Uterus (tissue), 4 donors: ENCODE results near the gene GPR55. TPM values are rescaled to one million over a fixed set of nuclear protein-coding genes. Genes with fewer than 3 reads are reported as not detected.

Source experiments
- DNase-seq, 2 donors: peaks; one replicate each; pipeline ENCODE4 v3.0.0-alpha.2; 2019 to 2020
- H3K27ac ChIP-seq, 2 donors: fragments of 200-600 bp; sonication (generic); 1 replicate in 1 of 2; 2 replicates in 1 of 2; pipeline ENCODE4 v1.5.1; 2016 to 2018
- H3K27me3 ChIP-seq, 2 donors: fragments of 200-600 bp; sonication (generic); one replicate each; pipeline ENCODE4 v1.5.1; 2018 to 2019; ENCODE audit warnings: control low read depth in 1 of 2
- H3K36me3 ChIP-seq, 2 donors: fragments of 200-600 bp; sonication (generic); one replicate each; pipeline ENCODE4 v1.5.1; 2019; ENCODE audit warnings: control low read depth in 1 of 2
- H3K4me1 ChIP-seq, 2 donors: fragments of 200-600 bp; sonication (generic); one replicate each; pipeline ENCODE4 v1.5.1; 2018 to 2019; ENCODE audit warnings: control low read depth in 1 of 2
- H3K4me3 ChIP-seq, 2 donors: fragments of 200-600 bp; sonication (generic); 1 replicate in 1 of 2; 2 replicates in 1 of 2; pipeline ENCODE4 v1.5.1; 2018 to 2019; ENCODE audit warnings: mild to moderate bottlenecking in 1 of 2
- H3K9me3 ChIP-seq, 2 donors: fragments of 200-600 bp; sonication (generic); one replicate each; pipeline ENCODE4 v1.5.1; 2019; ENCODE audit warnings: control low read depth in 1 of 2
- CTCF ChIP-seq, 4 experiments: fragments of 200-600 bp in 2 of 4; fragments of 450-650 bp in 2 of 4; sonication (generic) in 2 of 4; IDR thresholded peaks; one replicate each; pipeline ENCODE4 v1.5.1; 2016 to 2019; ENCODE audit warnings: antibody characterized with exemption in 4 of 4, mild to moderate bottlenecking in 2 of 4, moderate library complexity in 1 of 4
- POLR2A ChIP-seq, 2 donors: fragments of 450-650 bp; IDR thresholded peaks; one replicate each; pipeline ENCODE4 v1.6.1; 2016; ENCODE audit warnings: antibody characterized with exemption in 2 of 2, mild to moderate bottlenecking in 1 of 2, moderate library complexity in 1 of 2
- intact Hi-C: fragments of 100-400 bp; cut with DNase I; formaldehyde crosslinking; loops from one replicate; pipeline ENCODE4 v1.15.1; 2023; ENCODE audit warnings: low total_unique reads
- total RNA-seq, 4 donors: library from RNA; depleted of rRNA in 3 of 4; stranded (reverse); fragments of >200 nt in 3 of 4; gene quantifications; one replicate each; pipeline versions ENCODE4 v1.1.0 to v1.2.4, GENCODE V29; 2014 to 2023
- donor health status: DM: yes; HTN: yes; CAD: no.

GPR55 gene
- total RNA-seq, 4 donors from 2014 or later = not detected

GRCh38 chr2:230874876-230875275, 50.2 kb downstream of the GPR55 start:
- H3K4me1 ChIP-seq = peaks cover 0 to 10% of the 10 kb centered on the region in 2 donors
- intact Hi-C loops = no loop called here
- no peaks in the 10 kb centered on the region for H3K36me3 ChIP-seq
- H3K4me3 ChIP-seq = no peak overlapping the region
- H3K27ac ChIP-seq = no peak overlapping the region
- TF ChIP-seq CTCF (IDR thresholded peaks at IDR 0.05) (no peak), POLR2A (IDR thresholded peaks at IDR 0.05) (no peak)
- no peaks in the 10 kb centered on the region for H3K27me3 ChIP-seq
- no peak for DNase-seq
- H3K9me3 ChIP-seq = no peaks in the 10 kb centered on the region

DNA sequence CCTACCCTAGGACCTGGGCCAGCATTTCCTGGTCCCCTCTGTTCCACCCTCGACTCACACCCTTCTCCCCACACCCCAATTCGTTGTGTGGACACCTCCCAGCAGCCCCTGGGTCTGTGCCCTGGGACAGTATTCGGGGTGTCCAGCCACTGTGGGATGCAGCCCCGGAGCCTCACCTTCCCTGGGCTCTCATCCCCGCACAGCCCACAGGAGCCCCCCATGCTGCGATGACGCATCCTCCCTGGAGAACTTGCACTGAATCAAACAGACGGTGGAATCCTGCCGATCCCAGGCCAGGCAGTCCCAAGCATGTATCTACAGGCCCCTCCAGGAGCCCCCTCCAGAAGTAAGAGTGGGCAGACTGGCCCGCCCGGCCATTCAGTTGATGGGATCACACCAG, 50.6 kb downstream of the GPR55 start:
- intact Hi-C loops = no loop called here
- Histone ChIP-seq H3K4me1 (peaks cover 0 to 10% of the 10 kb centered on the region in 2 donors), H3K9me3 (no peaks in the 10 kb centered on the region), H3K27me3 (no peaks in the 10 kb centered on the region), H3K27ac (no peak overlapping the region), H3K4me3 (no peak overlapping the region), H3K36me3 (no peaks in the 10 kb centered on the region)
- DNase-seq = no peak
- TF ChIP-seq POLR2A (IDR thresholded peaks at IDR 0.05) (no peak), CTCF (IDR thresholded peaks at IDR 0.05) (no peak)

DNA sequence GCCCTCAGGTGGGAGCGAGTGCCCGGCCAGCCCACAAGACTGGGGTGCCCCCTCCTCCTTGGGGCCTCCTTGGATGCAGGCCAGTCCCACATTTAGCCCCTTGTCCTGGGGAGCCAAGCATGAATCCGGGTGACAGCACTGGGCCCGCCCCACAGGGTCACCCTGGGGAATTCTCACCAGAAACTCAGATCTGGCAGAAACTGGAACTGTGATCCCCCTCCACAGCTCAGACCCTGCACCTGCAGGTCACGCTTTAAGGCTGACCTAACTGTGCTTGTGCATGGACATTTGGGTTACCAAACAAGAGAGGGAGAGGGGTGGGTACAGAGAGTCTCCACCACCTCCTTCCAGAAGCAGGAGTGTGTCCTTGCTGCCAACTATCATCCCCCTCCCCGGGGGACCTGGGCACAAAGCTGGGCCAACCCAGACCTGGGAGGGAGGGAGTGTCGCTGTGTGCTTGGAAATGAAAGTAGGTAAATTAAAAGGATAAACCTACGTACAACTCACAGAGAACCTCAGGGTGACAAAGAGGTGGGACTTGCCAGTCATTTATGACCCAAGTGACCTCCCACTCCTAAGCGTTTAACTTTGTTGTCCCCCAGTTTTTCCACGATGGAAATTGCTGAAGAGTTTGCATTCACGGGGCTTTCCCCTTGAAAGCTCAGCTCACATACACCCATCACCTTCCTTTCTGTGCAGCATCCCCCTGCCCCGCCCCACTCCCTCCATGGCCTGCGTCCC, 51.2 kb downstream of the GPR55 start:
- intact Hi-C loops = no loop called here
- no peak overlapping the region for H3K27ac ChIP-seq

DNA sequence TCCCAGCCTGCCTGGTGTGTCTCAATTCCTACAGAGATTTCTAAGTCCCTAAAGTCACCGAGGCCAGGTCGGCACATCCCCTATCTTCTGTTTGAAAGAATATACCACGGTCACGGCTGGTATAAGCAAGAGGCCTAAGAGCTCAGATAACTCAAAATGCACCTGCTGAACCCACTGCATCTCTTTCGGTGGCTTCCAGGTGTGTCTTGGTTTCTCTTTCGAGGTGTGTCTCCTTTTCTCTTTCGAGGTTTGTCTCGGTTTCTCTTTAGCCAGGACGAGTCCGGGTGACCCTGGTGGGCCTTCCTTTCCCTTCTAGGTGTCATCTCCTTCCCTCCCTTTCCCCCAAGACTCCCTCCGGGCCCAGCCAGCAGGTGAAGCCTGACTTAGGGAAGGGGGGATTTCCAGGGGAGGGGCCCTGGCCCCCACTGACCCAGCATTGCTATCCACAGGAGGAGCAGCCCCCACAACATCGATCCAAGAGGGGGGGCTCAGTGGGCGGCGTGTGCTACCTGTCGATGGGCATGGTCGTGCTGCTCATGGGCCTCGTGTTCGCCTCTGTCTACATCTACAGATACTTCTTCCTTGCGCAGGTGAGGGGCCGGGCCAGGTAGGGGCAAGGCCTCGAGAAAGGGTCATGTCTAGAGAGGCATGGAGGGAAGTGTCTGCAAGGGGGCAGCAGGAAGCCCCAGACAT, 51.9 kb downstream of the GPR55 start:
- intact Hi-C loops = no loop called here
- H3K27me3 ChIP-seq = no peaks in the 10 kb centered on the region
- no peak overlapping the region for H3K27ac ChIP-seq
- H3K9me3 ChIP-seq = no peaks in the 10 kb centered on the region
- no peak for DNase-seq
- TF ChIP-seq POLR2A (IDR thresholded peaks at IDR 0.05) = no peak
- TF ChIP-seq CTCF (IDR thresholded peaks at IDR 0.05) = no peak
- no peak overlapping the region for H3K4me3 ChIP-seq
- no peaks in the 10 kb centered on the region for H3K36me3 ChIP-seq
- peaks cover 0 to 10% of the 10 kb centered on the region in 2 donors for H3K4me1 ChIP-seq

More for the DNA sequence above, 51.2 kb downstream of the GPR55 start:
- Histone ChIP-seq H3K36me3 (no peaks in the 10 kb centered on the region), H3K9me3 (no peaks in the 10 kb centered on the region), H3K27me3 (no peaks in the 10 kb centered on the region), H3K4me3 (no peak overlapping the region), H3K4me1 (peaks cover 0 to 10% of the 10 kb centered on the region in 2 donors)
- DNase-seq = no peak
- TF ChIP-seq CTCF (IDR thresholded peaks at IDR 0.05) = no peak
- TF ChIP-seq POLR2A (IDR thresholded peaks at IDR 0.05) = no peak
